Measurements from ENCODE around the gene CHRNA1.

CHRNA1 gene

GRCh38 chr2:174773215-174773614 is 8.9 kb upstream of the CHRNA1 start:
- DNase-seq (ENCODE audit: low read depth) = no peak
- H3K4me3 ChIP-seq (ENCODE audit: low read length) = no peak overlapping the region
- TF ChIP-seq, protein P1, sequence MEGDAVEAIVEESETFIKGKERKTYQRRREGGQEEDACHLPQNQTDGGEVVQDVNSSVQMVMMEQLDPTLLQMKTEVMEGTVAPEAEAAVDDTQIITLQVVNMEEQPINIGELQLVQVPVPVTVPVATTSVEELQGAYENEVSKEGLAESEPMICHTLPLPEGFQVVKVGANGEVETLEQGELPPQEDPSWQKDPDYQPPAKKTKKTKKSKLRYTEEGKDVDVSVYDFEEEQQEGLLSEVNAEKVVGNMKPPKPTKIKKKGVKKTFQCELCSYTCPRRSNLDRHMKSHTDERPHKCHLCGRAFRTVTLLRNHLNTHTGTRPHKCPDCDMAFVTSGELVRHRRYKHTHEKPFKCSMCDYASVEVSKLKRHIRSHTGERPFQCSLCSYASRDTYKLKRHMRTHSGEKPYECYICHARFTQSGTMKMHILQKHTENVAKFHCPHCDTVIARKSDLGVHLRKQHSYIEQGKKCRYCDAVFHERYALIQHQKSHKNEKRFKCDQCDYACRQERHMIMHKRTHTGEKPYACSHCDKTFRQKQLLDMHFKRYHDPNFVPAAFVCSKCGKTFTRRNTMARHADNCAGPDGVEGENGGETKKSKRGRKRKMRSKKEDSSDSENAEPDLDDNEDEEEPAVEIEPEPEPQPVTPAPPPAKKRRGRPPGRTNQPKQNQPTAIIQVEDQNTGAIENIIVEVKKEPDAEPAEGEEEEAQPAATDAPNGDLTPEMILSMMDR (conservative IDR thresholded peaks at IDR 0.05; ENCODE audit: low read length) = no peak

GRCh38 chr2:174772472-174772801 is 8.2 kb upstream of the CHRNA1 start:
- no peak overlapping the region for H3K4me3 ChIP-seq (ENCODE audit: low read length)
- no peak for DNase-seq (ENCODE audit: low read depth)
- TF ChIP-seq, protein P1 (conservative IDR thresholded peaks at IDR 0.05; ENCODE audit: low read length) = no peak

- DNase-seq (ENCODE audit: low read depth) = peak; percentile 91
- no peak overlapping the region for H3K4me3 ChIP-seq (ENCODE audit: low read length)
- TF ChIP-seq, protein P1 (conservative IDR thresholded peaks at IDR 0.05; ENCODE audit: low read length) = peak; percentile 89
Measured at GRCh38 chr2:174771631-174772471, 7.6 kb upstream of the CHRNA1 start.

GRCh38 chr2:174771136-174771535 is 6.9 kb upstream of the CHRNA1 start:
- no peak overlapping the region for H3K4me3 ChIP-seq (ENCODE audit: low read length)
- no peak for DNase-seq (ENCODE audit: low read depth)
- TF ChIP-seq, protein P1 (conservative IDR thresholded peaks at IDR 0.05; ENCODE audit: low read length) = no peak

- DNase-seq (ENCODE audit: low read depth) = no peak
- TF ChIP-seq, protein P1 (conservative IDR thresholded peaks at IDR 0.05; ENCODE audit: low read length) = no peak
- no peak overlapping the region for H3K4me3 ChIP-seq (ENCODE audit: low read length)
Measured at GRCh38 chr2:174768557-174768956, 4.3 kb upstream of the CHRNA1 start.

- TF ChIP-seq, protein P1 (conservative IDR thresholded peaks at IDR 0.05; ENCODE audit: low read length) = no peak
- DNase-seq (ENCODE audit: low read depth) = no peak
- H3K4me3 ChIP-seq (ENCODE audit: low read length) = no peak overlapping the region
Measured at GRCh38 chr2:174766271-174766670, 2.0 kb upstream of the CHRNA1 start.

DNA sequence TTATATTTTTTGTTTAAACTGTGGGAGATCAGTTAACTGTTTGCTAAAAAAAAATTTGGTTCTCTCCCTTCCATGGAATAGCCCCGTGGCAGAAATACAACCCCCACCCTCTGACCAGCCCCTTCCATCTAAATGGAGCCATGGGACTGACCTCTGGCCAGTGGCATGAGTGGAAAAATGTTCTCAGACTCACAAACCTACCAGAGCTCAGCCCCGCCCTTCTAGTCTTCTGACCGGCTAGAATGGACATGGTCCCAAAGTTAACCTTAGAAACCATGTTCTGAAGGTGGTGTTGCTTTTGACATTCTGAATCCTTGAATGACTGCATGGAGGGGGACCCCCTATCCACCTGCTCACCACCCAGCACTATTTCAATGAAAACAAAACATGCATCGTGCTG is 1.3 kb upstream of the CHRNA1 start:
- no peak overlapping the region for H3K4me3 ChIP-seq (ENCODE audit: low read length)
- TF ChIP-seq, protein P1 (conservative IDR thresholded peaks at IDR 0.05; ENCODE audit: low read length) = no peak
- DNase-seq (ENCODE audit: low read depth) = no peak

All from AG10803 (cell line).